Stimulated activated CD8-positive, alpha-beta memory T cell treated with anti-CD3 and anti-CD28 coated beads, Interleukin-12 subunit alpha, Interleukin-12 subunit beta, amount 100 ng/mL, for 24 hours (primary cell): Measurements from ENCODE around the gene VPS51.
"Not testable (repeated sequence)": the region's sequence is repeated elsewhere in the genome, so short reads cannot be mapped to it uniquely, and the experiment has no call there.

Source experiments
- DNase-seq: peaks from one replicate; pipeline ENCODE4 v3.0.0-alpha.2; 2020; ENCODE audit errors: extremely low read depth

Gene VPS51

DNA sequence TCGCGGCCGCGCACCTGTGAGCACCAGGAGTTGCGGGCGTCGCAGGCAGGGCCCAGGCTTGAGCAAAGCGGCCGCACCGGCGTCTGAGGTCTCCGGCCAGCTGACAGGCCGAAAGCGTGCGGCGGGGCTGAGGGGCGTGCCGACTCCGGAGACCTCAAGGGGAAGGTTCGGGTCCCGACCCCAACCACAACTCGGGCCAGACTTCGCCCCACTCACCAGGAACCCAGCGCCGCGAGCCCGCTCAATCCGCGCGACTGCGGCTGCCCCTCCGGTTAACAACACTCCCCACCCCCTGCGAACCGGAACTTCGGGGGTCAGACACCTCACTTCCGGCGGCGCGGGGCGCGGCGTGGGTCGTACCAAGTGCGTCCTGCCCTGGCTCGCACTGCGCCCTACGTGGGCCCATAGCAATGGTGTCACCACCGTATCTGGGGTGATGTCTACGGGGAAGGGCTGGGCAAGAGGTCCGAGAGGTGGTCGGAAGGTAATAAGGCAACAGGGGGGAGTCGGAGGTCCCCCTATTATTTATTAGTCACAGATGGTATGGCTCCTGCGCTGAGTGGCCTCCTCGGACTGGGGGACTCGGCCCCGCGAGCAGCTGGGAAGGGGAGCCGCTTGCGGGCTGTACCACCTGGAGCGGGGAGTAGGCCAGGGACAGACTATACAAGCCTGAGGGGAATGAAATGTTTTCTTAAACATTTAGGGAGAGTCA, 38.4 kb downstream of the VPS51 start, which contains the start of gene SYVN1:
Gene SYVN1, minus strand, starts transcription at position 280 of the 712 bp plus-strand sequence. CDS start 918 bp downstream, outside the sequence.
- DNase-seq = peak; percentile 85

- peak; percentile 59 for DNase-seq
Observed at GRCh38 chr11:65134952-65135632, 39.1 kb downstream of the VPS51 start.

GRCh38 chr11:65135633-65136145, 39.7 kb downstream of the VPS51 start:
- no peak for DNase-seq

DNA sequence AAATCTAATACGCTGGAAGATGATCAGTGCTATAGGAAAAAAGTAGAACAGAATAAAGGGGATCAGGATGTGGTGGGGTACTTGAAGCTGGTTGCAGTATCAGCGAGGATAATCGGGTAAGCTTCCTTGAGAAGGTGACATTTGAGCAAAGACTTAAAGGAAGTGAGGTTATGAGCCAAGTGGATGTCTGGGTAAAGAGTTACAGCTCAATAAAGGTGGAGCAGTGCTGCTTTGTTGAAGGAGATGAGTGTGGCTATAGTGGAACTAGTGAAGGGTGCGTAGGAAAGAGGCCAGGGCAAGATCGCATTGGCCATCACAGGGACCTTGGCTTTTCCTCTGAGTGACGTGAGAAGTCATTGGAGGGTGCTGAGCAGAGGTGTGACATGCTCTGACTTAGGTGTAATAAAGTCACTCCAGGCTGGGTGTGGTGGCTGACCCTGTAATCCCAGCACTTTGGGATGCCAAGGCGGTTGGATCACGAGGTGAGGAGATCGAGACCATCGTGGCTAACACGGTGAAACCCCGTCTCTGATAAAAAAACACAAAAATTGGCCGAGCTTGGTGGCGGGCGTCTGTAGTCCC, 40.6 kb downstream of the VPS51 start:
- DNase-seq = no peak

DNA sequence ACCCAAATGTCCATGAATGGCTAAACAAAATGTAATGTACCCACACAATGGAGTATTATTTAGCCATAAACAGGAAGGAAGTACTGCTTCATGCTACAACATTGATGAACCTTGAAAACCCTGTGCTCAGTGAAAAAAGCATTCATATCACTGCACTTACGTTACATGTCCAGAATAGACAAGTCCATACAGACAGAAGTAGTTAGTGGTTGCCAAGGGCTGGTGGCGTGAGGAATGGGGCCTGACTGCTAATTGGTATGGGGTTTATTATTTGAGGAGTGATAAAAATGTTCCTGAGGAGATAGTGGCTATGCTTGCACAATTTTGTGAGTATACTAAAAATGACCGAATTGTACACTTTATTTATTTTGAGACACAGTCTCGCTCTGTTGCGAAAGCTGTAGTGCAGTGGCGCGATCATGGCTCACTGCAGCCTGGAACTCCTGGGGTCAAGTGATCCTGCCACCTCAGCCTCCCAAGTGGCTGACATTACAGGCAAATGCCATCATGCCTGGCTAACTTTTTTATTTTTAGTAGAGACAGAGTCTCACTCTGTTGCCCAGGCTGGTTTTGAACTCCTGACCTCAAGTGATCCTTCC, 46.0 kb downstream of the VPS51 start:
- no peak for DNase-seq

DNA sequence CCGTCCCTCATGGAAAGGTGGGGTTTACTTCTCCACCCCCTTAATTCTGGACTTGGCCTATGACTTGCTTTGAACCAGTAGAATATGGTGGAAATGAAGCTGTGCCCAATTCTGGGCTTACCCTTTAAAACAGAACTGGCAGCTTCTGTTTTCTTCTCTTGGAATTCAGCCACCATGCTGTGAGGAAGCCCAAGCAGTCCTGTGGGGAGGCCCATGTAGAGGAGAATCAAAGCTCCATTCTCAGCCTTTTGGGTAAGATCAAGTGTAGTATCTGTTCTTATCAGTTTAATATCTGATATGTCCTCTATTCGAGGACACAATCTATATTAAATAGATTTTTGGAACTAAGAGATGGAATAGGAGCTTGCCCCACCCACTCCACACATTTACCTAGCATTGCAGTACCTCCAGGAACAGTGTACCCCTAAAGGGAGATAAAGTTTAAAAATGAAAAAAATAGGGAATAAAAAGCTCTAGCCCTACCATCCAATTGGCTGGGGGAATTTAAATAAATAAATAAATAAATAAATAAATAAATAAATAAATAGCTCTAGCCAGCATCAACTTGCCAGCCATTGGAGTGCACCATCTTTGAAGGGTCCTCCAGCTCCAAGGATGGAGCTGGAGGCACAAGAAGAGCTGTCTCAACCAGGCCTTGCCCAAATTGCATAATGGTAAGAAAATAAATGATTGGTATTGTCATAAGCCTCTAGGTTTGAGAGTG, 51.5 kb downstream of the VPS51 start:
- DNase-seq = no peak

DNA sequence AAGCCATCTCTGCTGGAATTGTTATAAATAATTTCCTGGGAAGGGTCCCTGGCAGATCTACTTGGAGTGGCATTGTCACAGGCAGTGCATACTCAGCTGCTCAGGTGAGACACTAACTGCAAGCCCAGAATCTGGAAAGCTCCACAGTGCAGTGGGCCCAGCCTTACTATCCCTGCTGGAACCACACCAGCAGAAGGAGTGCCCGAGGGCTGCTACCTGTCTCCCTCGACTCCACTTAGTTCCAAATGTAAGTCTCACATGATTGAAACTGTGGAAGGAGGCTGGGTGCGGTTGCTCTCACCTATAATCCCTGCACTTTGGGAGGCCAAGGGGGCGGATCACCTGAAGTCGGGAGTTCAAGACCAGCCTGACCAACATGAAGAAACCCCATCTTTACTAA, 52.6 kb downstream of the VPS51 start:
- DNase-seq = no peak

DNA sequence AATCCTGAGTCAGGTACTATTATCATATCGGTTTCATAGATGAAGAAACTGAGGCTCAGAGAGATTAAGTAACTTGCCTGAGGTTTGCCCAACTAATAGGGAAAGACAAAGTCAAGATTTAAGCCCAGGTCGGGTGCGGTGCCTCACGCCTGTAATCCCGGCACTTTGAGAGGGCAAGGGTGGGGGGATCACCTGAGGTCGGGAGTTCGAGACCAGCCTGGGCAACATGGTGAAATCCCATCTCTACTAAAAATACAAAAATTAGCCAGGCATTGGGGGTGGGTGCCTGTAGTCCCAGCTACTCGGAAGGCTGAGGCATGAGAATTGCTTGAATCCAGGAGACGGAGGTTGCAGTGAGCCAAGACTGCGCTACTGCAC, 54.1 kb downstream of the VPS51 start:
- not testable (repeated sequence) for DNase-seq

- DNase-seq = no peak
Observed at GRCh38 chr11:65150509-65151299, 54.7 kb downstream of the VPS51 start.

DNA sequence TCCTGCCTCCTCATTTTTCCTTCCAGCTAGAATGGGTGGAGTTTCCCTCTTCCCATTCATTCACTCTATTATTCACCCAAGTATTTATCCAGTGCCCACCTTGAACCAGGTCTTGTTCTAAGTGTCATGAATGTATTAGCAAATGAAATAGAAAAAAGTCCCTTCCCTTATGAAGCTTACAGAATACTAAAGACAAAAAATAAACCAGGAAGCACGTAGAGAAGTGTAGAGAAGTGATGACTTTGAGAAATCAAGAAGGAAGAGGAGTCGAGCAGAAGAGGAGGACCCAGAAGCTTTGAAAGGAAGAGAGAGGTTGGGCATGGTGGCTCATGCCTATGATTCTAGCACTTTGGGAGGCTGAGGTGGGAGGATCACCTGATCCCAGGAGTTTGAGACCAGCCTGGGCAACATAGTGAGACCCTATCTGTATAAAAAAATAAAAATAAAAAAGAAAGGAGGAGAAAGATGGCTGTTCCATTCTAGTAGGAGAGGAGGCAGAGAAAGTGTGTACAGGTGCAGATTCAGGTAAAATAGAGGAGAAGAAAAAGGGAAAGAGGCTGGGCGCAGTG, 55.4 kb downstream of the VPS51 start:
- no peak for DNase-seq

GRCh38 chr11:65152122-65152521, 56.1 kb downstream of the VPS51 start:
- DNase-seq = no peak

DNA sequence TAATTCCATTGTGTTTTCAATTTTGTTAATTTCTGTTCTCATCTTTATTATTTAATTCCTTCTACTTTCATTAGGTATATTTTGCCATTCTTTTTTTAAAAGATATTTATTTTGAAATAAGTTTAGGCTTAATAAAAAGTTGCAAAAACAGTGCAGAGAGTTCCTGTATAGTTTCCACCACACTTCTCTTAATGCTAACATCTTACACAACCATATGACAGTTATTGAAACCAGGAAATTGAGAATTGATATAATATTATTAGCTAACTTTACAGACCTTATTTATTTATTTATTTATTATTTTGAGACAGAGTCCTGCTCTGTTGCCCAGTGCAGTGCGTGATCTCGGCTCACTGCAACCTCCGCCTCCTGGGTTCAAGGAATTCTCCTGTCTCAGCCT, 60.2 kb downstream of the VPS51 start:
- DNase-seq = no peak

DNA sequence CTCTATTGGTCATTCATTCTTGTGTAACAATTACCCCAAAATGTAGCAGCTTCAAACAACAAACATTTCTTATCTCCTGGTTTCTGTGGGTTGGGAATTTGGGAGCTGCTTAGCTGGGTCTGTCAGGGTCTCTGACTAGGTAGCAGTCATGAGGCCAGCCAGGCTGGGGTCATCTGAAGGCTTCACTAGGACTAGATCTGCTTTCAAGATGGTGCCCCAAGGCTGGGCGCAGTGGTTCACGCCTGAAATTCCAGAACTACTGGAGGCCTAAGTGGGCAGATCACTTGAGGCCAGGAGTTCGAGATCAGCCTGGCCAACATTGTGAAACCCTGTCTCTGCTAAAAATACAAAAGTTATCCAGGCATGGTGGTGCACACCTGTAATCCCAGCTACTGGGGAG, 60.9 kb downstream of the VPS51 start:
- no peak for DNase-seq

GRCh38 chr11:65157336-65157735, 61.3 kb downstream of the VPS51 start:
- no peak for DNase-seq

DNA sequence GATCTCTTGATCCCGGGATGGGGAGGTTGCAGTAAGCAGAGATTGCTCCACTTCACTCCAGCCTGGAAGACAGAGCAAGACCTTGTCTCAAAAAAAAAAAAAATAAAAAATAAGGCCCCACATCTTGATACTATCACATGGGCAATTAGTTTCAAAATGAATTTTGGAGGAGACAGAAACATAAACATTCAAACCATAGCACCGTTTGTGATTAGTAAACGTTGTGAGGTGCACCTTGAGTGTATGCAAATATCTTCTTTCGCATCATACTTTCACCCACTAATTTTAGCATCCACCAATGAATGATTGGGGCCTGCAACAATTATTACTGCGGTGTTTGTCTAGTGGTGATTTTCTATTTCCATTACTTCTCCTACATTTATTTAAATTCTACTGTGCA, 63.0 kb downstream of the VPS51 start:
- no peak for DNase-seq

- no peak for DNase-seq
Observed at GRCh38 chr11:65160643-65161042, 64.6 kb downstream of the VPS51 start.
